Measurements from ENCODE around the gene ADK. TPM values are rescaled to one million over a fixed set of nuclear protein-coding genes. Genes with fewer than 3 reads are reported as not detected.

ADK gene
- total RNA-seq, 1 donor from 2014 or later = 64.5 TPM

DNA sequence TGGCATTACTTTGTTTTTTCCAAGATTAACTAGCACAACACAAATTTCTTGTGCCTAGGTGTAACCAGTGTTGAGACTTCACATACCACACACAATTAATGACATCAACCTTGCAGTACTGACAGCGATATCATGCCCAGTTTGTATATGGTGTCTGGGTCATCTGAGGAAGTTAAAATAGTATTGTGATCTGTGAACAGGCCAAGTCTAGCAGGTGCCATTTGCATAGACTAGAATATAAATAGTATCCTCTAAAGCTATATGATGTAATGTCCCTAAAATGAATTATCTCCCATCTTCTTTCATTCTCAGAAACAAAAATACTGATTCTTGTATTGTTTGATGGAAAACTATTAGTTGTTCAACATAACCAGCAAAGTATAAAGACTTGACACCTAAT is 499.6 kb downstream of the ADK start:
- intact Hi-C loops (cut with micrococcal nuclease) = no loop called here
- Mint-ChIP-seq H3K27ac (no peak overlapping the region), H3K4me3 (ENCODE audit: low read depth) (no peak overlapping the region), H3K36me3 (ENCODE audit: low read depth) (peaks cover 10% of the 10 kb centered on the region), H3K9me3 (no peaks in the 10 kb centered on the region), H3K4me1 (ENCODE audit: low read depth) (peaks cover 5% of the 10 kb centered on the region), H3K27me3 (ENCODE audit: low read depth) (no peaks in the 10 kb centered on the region)
- no peak for DNase-seq (ENCODE audit: low spot score)

GRCh38 chr10:74651565-74651964 is 500.5 kb downstream of the ADK start:
- Mint-ChIP-seq H3K4me1 (ENCODE audit: low read depth) (peaks cover 5% of the 10 kb centered on the region), H3K27ac (no peak overlapping the region), H3K36me3 (ENCODE audit: low read depth) (peaks cover 10% of the 10 kb centered on the region), H3K9me3 (no peaks in the 10 kb centered on the region), H3K27me3 (ENCODE audit: low read depth) (no peaks in the 10 kb centered on the region), H3K4me3 (ENCODE audit: low read depth) (no peak overlapping the region)
- intact Hi-C loops (cut with micrococcal nuclease) = no loop called here
- no peak for DNase-seq (ENCODE audit: low spot score)

- intact Hi-C loops (cut with micrococcal nuclease) = no loop called here
- Mint-ChIP-seq H3K27me3 (ENCODE audit: low read depth) (no peaks in the 10 kb centered on the region), H3K4me3 (ENCODE audit: low read depth) (no peak overlapping the region), H3K27ac (no peak overlapping the region), H3K36me3 (ENCODE audit: low read depth) (peaks cover 10% of the 10 kb centered on the region), H3K9me3 (no peaks in the 10 kb centered on the region), H3K4me1 (ENCODE audit: low read depth) (peaks cover 5% of the 10 kb centered on the region)
- DNase-seq (ENCODE audit: low spot score) = no peak
Observed at GRCh38 chr10:74652664-74653063, 501.6 kb downstream of the ADK start.

DNA sequence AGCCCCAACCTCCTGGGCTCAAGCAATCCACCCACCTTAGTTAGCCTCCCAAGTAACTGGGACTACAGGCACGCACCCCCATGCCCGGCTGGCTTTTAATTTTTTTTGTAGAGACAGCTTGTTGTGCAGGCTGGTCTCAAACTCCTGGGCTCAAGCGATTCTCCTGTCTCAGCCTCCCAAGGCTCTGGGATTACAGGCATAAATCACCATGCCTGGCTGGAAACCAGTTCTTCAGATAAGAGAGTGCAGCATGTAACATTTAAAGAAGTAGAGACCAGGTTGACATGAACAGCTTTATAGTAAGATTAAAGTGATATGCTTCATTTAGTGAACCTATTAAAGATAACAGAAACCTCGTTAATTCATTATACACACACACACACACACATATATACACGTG is 507.5 kb downstream of the ADK start:
- Mint-ChIP-seq H3K36me3 (ENCODE audit: low read depth) (peaks cover 6% of the 10 kb centered on the region), H3K9me3 (no peaks in the 10 kb centered on the region), H3K27ac (no peak overlapping the region), H3K4me1 (ENCODE audit: low read depth) (no peaks in the 10 kb centered on the region), H3K4me3 (ENCODE audit: low read depth) (no peak overlapping the region), H3K27me3 (ENCODE audit: low read depth) (no peaks in the 10 kb centered on the region)
- no peak for DNase-seq (ENCODE audit: low spot score)
- intact Hi-C loops (cut with micrococcal nuclease) = no loop called here

DNA sequence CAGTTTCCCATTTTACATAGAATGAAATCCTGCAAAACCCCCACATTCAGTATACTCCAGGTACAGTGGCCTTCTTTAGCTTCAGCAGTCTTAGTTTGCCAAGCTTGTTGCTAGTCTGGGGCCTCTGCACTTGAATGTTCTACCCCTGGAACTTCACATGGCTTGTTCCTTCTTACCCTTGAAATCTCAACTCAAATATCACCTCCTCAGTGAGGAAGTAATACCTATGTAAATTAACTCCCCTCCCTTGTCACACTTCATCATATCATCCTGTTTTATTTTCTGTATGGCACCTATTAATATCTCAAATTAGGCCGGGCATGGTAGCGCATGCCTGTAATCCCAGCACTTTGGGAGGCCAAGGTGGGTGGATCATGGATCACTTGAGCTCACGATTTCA is 511.6 kb downstream of the ADK start:
- H3K27ac Mint-ChIP-seq = no peak overlapping the region
- H3K36me3 Mint-ChIP-seq (ENCODE audit: low read depth) = no peaks in the 10 kb centered on the region
- no peak for DNase-seq (ENCODE audit: low spot score)
- no peaks in the 10 kb centered on the region for H3K27me3 Mint-ChIP-seq (ENCODE audit: low read depth)
- no peak overlapping the region for H3K4me3 Mint-ChIP-seq (ENCODE audit: low read depth)
- no peaks in the 10 kb centered on the region for H3K4me1 Mint-ChIP-seq (ENCODE audit: low read depth)
- peaks cover 4% of the 10 kb centered on the region for H3K9me3 Mint-ChIP-seq
- intact Hi-C loops (cut with micrococcal nuclease) = no loop called here

GRCh38 chr10:74669210-74669609 is 518.2 kb downstream of the ADK start:
- DNase-seq (ENCODE audit: low spot score) = no peak
- Mint-ChIP-seq H3K36me3 (ENCODE audit: low read depth) (peaks cover 30% of the 10 kb centered on the region), H3K27ac (no peak overlapping the region), H3K27me3 (ENCODE audit: low read depth) (no peaks in the 10 kb centered on the region), H3K9me3 (peaks cover 18% of the 10 kb centered on the region), H3K4me3 (ENCODE audit: low read depth) (no peak overlapping the region), H3K4me1 (ENCODE audit: low read depth) (no peaks in the 10 kb centered on the region)
- intact Hi-C loops (cut with micrococcal nuclease) = no loop called here

GRCh38 chr10:74671716-74672115 is 520.7 kb downstream of the ADK start:
- H3K4me1 Mint-ChIP-seq (ENCODE audit: low read depth) = no peaks in the 10 kb centered on the region
- no peak overlapping the region for H3K27ac Mint-ChIP-seq
- peaks cover 19% of the 10 kb centered on the region for H3K9me3 Mint-ChIP-seq
- intact Hi-C loops (cut with micrococcal nuclease) = no loop called here
- no peaks in the 10 kb centered on the region for H3K27me3 Mint-ChIP-seq (ENCODE audit: low read depth)
- no peak overlapping the region for H3K4me3 Mint-ChIP-seq (ENCODE audit: low read depth)
- DNase-seq (ENCODE audit: low spot score) = no peak
- peaks cover 45% of the 10 kb centered on the region for H3K36me3 Mint-ChIP-seq (ENCODE audit: low read depth)

- intact Hi-C loops (cut with micrococcal nuclease) = no loop called here
- Mint-ChIP-seq H3K4me3 (ENCODE audit: low read depth) (no peak overlapping the region), H3K27ac (no peak overlapping the region), H3K36me3 (ENCODE audit: low read depth) (peaks cover 50% of the 10 kb centered on the region), H3K27me3 (ENCODE audit: low read depth) (no peaks in the 10 kb centered on the region), H3K9me3 (peaks cover 19% of the 10 kb centered on the region), H3K4me1 (ENCODE audit: low read depth) (peaks cover 2% of the 10 kb centered on the region)
- no peak for DNase-seq (ENCODE audit: low spot score)
Observed at GRCh38 chr10:74672430-74673165, 521.6 kb downstream of the ADK start.

- Mint-ChIP-seq H3K27ac (no peak overlapping the region), H3K4me1 (ENCODE audit: low read depth) (peaks cover 2% of the 10 kb centered on the region), H3K27me3 (ENCODE audit: low read depth) (no peaks in the 10 kb centered on the region), H3K36me3 (ENCODE audit: low read depth) (peaks cover 51% of the 10 kb centered on the region), H3K9me3 (peaks cover 19% of the 10 kb centered on the region), H3K4me3 (ENCODE audit: low read depth) (no peak overlapping the region)
- intact Hi-C loops (cut with micrococcal nuclease) = no loop called here
- DNase-seq (ENCODE audit: low spot score) = no peak
Observed at GRCh38 chr10:74674927-74675326, 523.9 kb downstream of the ADK start.

- no peak for DNase-seq (ENCODE audit: low spot score)
- Mint-ChIP-seq H3K36me3 (ENCODE audit: low read depth) (peaks cover 49% of the 10 kb centered on the region), H3K4me1 (ENCODE audit: low read depth) (peaks cover 5% of the 10 kb centered on the region), H3K4me3 (ENCODE audit: low read depth) (no peak overlapping the region), H3K9me3 (peaks cover 19% of the 10 kb centered on the region), H3K27ac (no peak overlapping the region), H3K27me3 (ENCODE audit: low read depth) (no peaks in the 10 kb centered on the region)
- intact Hi-C loops (cut with micrococcal nuclease) = no loop called here
Observed at GRCh38 chr10:74675484-74675883, 524.5 kb downstream of the ADK start.

DNA sequence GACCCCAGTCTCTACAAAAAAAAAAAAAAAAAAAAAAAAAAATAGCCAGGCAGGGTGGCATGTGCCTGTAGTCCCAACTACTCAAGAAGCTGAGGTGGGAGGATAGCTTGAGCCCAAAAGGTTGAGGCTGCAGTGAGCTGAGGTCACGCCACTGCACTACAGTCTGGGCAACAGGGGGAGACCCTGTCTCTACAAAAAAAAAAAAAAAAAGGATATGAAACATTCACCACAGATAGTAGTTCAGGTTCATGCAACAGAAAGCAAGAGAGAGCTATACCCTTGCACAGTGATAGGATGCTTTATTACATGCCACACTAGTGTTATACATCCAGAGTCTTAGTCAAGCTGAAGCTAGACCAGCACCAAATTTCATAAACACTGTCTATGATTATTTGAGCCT is 526.9 kb downstream of the ADK start:
- no peak overlapping the region for H3K27ac Mint-ChIP-seq
- peaks cover 15% of the 10 kb centered on the region for H3K4me1 Mint-ChIP-seq (ENCODE audit: low read depth)
- peaks cover 35% of the 10 kb centered on the region for H3K36me3 Mint-ChIP-seq (ENCODE audit: low read depth)

GRCh38 chr10:74681917-74682627 is 531.1 kb downstream of the ADK start:
- no peak overlapping the region for H3K27ac Mint-ChIP-seq
- H3K36me3 Mint-ChIP-seq (ENCODE audit: low read depth) = peaks cover 11% of the 10 kb centered on the region
- peaks cover 4% of the 10 kb centered on the region for H3K9me3 Mint-ChIP-seq
- DNase-seq (ENCODE audit: low spot score) = no peak
- H3K4me3 Mint-ChIP-seq (ENCODE audit: low read depth) = no peak overlapping the region
- intact Hi-C loops (cut with micrococcal nuclease) = loop anchor here (5.0 kb wide), 1 partner anchor 95 kb away; no protein-coding TSS in a partner anchor
- no peaks in the 10 kb centered on the region for H3K27me3 Mint-ChIP-seq (ENCODE audit: low read depth)
- peaks cover 15% of the 10 kb centered on the region for H3K4me1 Mint-ChIP-seq (ENCODE audit: low read depth)

More for the DNA sequence above, 526.9 kb downstream of the ADK start:
- no peak for DNase-seq (ENCODE audit: low spot score)
- Mint-ChIP-seq H3K27me3 (ENCODE audit: low read depth) (no peaks in the 10 kb centered on the region), H3K4me3 (ENCODE audit: low read depth) (no peak overlapping the region), H3K9me3 (peaks cover 14% of the 10 kb centered on the region)
- intact Hi-C loops (cut with micrococcal nuclease) = no loop called here

GRCh38 chr10:74683067-74683466 is 532.0 kb downstream of the ADK start:
- no peak for DNase-seq (ENCODE audit: low spot score)
- Mint-ChIP-seq H3K27ac (no peak overlapping the region), H3K27me3 (ENCODE audit: low read depth) (no peaks in the 10 kb centered on the region), H3K9me3 (peaks cover 4% of the 10 kb centered on the region), H3K36me3 (ENCODE audit: low read depth) (peaks cover 12% of the 10 kb centered on the region), H3K4me1 (ENCODE audit: low read depth) (peaks cover 13% of the 10 kb centered on the region), H3K4me3 (ENCODE audit: low read depth) (no peak overlapping the region)
- intact Hi-C loops (cut with micrococcal nuclease) = loop anchor here (5.0 kb wide), 1 partner anchor 96 kb away; no protein-coding TSS in a partner anchor

Measured in activated T-helper 2 cell treated with anti-CD3 and anti-CD28 coated beads, Interferon-gamma antibody, Interleukin-2, Interleukin-4, amounts not matched to agents 10 μg/mL and 5 μg/mL and 100 μg/mL, durations not matched to agents 14 hours and 24 hours and 36 hours (primary cell).